Measurements from ENCODE around the gene CYSLTR2. TPM values are rescaled to one million over a fixed set of nuclear protein-coding genes. Genes with fewer than 3 reads are reported as not detected.
"Not testable (repeated sequence)": the region's sequence is repeated elsewhere in the genome, so short reads cannot be mapped to it uniquely, and the experiment has no call there.

Gene CYSLTR2
- total RNA-seq, 1 donor from 2014 or later = 1.1 TPM

DNA sequence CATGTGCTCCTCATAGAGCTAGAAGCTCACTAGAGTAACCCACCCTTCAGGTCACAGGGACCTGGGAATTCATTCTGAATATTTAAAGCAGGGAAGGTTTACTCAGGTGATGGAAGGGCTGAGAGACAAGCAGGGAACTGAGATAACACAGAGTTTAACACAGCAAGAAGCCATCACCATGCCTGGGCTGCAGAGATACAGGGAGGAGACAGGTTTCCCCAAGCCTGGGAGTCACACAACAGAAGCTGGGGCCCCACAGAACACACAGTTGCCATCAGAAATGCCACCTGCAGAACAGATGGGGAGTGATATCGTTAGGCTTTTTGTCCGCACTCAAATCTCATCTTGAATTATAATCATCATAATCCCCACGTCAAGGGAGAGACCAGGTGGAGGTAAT is 7.9 kb upstream of the CYSLTR2 start:
- DNase-seq = no peak

DNA sequence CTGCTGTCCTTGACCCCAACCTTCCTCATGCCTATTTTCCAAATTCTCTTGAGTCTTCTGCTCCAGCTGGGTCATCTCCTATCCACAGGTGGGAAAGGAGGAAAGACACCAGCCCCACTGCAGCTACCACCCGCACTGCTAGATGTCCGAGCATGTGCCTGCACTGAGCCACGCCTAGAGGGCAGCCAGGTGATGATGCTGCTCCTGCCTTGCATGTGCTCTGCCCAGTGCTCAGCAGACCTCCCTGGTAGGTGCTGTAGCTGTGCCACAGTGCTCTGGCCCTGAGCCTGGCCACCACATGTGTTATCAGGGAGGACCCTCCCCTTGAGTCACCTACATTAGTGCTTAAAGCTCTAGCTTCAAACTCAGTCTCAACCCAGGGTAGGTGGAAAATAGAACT is 6.9 kb upstream of the CYSLTR2 start:
- no peak for DNase-seq

DNA sequence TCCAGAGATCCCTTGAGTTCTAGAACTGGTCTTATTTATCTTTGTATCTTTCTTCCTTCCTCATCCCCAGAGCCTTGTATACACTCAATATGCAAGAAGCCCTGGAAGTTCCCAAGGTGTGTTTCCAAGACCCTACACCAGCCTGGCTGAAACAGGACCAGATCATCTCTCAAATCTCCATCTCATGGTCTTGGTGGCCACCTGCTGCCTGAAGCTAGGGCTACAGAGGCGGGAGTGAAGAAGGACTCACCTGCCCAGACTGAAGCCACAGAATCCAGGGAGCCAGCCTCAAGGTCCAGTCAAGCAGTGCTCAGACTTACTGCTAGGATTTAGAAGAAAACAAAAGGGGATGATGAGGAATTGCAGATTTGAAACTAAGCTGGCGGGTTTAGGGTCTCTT is 6.1 kb upstream of the CYSLTR2 start:
- DNase-seq = no peak

DNA sequence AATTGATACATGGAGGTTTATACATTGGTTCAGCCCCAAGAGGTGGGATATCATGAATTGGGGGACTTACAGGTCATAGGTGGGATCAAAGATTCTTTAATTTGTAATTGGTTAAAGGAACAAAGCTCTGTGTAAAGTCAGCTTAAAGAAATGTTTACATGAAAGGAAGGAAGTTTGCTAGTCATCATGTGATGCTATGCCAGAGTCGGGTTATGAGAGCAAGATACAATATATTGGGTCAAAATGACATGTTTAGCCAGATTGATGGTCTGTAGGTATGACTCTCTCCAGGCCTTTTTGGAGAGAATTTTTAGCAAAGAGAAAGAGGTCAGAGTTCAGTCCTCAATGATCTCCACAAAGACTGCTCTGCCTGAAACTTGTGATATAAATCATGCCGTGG is 5.3 kb upstream of the CYSLTR2 start:
- no peak for DNase-seq

DNA sequence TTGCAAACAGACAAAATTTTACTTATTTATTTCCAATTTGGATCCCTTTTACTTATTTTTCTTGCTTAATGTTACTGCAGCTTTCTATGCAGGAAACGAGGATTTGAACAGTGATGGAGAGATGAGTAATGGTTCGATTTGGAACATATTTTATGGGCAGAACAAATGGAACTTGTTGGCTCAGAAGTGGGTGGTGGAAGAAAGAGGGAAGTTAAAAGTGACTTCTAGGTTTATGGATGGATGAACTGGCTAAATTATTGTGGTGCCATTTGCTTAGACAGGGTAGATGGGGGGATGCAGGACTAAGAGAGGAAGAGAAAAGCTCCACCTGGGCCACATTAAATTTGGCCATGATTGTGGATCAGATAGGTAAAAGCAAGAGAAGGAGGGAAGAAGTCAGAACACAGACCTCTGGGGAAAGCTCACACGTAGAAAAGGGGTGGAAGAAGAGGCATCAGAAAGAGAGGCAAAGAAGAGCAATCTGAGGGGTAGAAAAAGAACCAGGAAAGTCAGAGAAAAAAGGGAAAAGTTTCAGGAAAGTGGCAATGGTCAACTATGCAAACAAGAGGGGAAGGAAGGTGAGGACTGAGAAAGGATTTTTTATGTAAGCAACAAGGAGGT is 768 bp upstream of the CYSLTR2 start:
- no peak for DNase-seq

DNA sequence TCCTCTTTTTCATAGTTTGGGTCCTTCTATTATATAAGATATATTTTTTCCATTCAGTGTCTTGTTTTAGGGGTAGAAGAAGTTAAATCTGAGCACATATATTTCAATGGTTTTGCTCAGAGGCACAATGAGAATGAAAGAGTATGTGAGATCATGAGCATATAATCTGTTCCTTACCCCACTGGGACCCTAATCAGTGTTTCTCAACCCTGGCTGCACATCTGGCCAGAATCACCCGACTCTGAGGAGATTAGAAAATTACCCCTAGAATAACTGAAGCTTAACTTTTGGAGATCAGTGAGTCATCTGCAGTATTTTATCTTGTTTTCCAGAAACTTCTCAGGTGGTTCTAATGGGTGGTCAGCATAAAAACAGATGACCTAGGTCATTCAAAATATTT is 782 bp downstream of the CYSLTR2 start:
- no peak for DNase-seq

DNA sequence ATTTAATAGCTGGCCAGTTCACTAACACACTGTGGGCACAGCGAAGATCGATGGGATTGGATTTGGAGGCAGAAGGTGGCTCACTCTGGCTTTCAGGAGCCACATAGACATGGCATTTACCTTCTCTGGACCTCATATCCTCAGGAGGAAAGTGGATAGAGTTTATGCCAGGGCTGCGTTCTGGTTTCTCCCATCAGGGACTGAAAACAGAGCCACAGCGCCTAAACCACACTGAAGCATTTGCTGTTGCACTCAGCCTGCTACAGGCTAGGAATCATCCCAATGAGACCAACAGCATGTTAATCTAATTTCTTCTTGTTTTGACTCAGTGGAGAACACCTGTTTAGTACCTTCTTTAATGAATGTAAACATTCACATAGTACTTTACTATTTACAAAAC is 1.6 kb downstream of the CYSLTR2 start:
- DNase-seq = no peak

DNA sequence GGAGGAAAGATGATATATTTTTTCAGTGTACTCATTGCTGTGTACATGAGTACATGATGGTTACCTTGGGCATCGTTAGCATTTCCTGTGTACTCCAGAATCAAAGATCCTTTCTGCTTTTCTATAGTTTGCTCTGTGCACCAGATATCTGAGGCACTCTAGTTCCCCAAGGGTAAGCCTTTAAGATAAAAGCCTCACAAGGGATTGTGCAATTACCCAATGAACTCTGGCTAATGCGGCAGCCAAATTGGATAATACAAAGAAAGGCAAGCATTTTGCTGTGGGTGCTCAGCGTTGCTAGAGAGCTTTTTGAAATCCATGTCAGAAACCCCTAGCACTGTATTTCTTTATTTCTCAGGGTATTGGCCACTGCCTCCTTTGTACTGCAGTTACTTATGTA is 2.9 kb downstream of the CYSLTR2 start:
- no peak for DNase-seq

DNA sequence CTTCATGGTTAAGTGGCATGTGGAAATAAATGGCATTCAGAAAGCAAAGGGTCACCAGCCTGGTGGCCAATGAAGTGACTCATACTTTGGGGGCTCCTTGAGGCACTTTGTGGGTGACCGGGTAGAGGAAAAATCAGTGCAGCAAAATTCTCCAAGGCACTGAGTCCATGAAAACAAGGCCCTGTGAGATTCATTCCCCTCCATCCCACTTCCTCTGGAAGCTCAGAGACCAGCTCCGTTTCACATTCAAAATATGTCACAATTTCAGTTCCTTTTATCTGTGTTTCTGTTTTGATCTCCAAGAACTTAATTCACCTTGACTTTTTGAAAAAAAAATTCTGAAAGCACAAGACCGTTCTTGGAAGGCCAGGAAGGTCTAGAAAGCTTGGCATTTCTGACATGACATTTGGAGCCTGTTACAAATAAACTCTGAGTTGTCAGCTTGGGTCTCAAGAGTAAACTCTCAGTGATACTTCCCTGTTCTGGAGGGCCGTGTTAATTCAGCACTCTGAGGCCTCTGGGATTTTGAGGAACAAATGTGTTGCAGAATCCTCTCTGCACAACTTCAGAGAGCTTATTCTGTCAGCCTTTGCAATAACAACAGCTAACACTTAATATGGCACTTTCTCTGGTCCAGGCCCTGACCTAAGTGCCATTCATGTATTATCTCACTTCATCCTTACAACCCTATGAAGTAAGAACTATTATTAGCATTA is 6.8 kb downstream of the CYSLTR2 start:
- DNase-seq = no peak

DNA sequence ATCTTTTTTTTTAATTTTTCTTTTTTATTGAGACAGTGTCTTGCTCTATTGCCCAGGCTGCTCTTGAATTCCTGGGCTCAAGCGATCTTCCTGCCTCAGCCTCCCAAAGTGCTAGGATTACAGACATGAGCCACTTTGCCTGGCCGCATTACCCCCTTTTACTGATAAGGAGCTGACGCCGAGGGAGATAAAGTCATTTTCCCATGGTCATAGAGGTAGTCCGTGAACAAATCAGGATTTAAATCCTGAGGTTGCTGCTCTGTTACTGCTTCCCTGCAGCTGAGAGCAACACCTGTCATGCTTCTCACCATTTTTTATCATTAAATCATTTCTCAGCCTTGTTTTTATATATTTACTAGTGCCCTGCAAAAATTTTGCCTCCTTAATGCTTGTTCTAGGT is 7.4 kb downstream of the CYSLTR2 start:
- no peak for DNase-seq

DNA sequence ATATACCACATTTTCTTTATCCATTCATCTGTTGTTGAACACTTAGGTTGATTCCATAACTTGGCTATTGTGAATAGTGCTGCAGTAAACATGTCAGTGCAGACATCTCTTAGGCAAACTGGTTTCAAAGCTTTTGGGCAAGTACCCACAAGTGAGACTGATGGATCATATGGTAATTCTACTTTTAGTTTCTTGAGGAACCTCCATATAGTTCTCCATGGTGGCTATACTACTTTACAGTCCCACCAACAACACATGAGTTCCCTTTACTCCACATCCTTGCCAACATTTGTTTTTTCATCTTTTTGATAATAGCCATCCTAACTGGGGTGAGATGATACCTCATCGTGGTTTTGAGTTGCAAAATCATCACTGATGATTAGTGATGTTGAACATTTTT is 8.5 kb downstream of the CYSLTR2 start:
- no peak for DNase-seq

DNA sequence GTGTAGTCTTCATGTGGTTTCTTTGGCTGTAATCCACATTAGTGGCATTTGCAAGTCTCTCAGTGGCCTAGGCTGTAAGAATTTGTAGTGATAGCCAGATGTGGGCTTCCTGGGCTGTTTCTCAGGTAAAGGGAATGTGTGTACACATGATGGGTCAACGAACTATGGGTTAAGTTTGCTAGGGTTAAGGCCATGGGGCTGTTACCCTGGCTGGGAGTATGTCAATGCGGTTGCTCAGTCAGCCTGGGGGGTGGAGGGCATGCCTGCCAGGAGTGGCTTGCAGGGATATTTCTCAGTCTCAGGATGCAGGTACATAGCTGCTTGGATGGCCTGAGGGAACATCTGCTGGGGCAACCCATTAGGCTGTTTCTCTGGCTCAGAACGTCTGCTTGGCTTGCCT is 13.4 kb downstream of the CYSLTR2 start:
- no peak for DNase-seq

DNA sequence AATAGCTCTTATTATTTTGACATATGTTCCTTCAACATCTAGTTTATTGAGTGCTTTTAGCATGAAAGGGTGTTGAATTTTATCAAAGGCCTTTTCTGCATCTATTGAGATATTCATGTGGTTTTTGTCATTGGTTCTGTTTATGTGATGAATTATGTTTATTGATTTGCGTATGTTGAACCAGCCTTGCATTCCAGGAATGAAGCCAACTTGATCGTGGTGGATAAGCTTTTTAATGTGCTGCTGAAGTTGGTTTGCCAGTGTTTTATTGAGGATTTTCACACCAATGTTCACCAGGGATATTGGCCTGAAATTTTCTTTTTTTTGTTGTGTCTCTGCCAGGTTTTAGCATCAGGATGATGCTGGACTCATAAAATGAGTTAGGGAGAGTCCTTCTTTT is 17.7 kb downstream of the CYSLTR2 start:
- not testable (repeated sequence) for DNase-seq

DNA sequence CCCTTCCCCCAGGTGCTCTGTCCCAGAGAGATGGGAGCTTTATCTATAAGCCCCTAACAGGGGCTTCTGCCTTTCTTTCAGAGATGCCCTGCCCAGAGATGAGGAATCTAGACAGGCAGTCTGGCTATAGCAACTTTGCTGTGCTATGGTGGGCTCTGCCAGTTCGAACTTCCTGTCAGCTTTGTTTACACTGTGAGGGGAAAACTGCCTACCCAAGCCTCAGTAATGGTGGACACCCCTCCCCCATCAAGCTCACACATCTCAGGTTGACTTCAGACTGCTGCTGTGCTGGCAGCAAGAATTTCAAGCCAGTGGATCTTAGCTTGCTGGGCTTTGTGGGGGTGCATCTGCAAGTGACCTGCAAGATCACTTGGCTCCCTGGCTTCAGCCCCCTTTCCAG is 21.5 kb downstream of the CYSLTR2 start:
- no peak for DNase-seq

DNA sequence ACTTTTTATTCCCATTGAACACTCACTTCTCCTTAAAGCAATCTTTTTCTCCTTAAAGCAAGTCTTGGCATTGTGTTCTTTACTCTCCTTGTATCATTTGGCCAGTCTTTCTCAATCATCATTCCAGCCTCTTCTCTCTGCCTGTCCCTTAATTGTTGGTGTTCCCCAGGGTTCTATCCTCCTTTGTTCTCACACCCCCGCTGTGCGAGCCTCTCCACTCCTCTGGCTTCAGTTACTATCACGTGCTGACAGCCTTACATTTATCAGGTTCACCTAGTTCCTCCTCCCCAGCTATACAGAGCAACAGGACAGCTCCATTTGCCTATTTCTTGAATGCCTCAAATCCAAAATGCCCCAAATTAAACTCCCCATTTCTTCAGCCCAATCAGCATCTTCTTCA is 24.6 kb downstream of the CYSLTR2 start:
- no peak for DNase-seq

DNA sequence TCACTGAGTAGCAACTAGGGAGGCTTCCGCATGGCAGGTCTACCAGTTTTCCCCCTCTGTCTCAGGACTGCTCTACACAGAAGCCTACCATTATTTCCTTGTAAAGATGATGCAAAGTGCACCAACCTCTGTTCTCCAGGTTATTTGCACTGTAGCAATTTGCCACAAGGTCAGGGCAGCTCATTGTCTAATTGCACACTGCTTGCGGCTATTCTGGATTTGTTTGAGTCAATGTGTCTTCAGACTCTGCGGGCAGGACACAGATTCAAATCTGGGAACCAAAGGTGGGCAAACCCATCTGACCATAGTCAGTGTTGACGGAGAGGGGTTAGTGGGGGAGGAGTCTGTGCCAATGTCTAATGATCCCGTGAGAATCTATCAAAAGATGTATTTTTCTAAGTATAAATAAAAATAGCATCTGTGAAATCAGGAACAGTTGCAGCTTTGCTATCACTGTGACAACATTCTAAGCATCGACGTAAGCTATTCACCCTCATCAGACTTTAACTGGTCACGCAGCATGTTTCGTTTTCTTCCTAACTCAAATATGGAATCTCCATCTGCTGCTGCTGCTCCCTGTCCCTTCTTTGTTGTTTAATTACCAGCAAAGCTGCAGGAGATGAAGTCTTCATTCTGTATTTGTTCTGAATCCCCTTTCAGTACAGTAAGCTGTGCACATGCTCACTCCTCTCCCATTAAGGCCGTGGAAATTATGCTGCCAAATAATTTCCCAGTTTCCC is 26.4 kb downstream of the CYSLTR2 start:
- DNase-seq = no peak

DNA sequence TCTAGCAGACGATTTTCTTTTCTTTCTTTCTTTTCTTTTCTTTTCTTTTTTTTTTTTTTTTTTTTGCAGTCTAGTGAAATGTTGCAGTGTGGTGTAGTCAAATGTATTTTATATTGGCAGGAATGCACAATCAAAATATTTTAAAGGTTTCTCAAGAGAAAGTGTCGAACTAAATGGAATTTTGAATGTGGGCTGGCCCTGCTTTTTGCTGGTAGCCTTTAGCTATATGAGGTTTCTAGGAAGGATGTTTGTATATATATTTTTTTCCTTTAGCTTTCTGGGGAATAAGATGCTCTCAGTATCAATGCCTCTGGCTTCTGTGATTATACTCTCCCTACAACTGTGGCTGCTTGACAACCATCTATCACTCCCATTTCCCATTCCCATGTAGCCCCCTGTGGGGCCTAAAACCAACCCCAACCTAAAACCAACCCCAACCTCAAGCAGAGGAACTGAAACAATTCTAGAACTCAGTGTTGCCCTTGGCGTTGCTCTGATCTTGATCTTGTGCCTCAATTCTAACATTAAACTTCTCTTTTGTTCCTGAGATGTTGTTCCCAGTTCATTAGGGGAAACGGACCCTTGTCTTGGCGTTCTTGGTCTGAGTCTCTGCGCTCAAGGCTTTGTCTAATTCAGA is 27.1 kb downstream of the CYSLTR2 start:
- DNase-seq = no peak

DNA sequence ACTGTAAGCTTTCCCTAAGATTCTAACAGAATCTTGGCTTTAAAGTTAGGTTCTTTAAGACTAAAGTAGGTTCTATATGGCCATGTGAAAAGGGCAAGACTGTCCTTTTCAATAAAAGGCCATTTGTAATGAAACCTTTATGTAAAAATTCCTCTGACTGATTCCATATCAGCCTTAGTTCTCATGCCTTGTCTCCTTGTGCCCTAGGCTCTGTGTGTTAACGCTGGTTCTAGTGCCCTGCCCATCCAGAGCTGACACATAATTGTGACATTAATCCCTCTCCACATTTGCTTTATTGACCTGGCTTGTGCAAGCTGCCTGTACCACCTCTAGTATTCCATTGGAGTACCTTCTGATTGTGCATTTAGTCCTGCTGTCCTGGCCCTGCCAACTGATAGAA is 28.2 kb downstream of the CYSLTR2 start:
- no peak for DNase-seq

DNA sequence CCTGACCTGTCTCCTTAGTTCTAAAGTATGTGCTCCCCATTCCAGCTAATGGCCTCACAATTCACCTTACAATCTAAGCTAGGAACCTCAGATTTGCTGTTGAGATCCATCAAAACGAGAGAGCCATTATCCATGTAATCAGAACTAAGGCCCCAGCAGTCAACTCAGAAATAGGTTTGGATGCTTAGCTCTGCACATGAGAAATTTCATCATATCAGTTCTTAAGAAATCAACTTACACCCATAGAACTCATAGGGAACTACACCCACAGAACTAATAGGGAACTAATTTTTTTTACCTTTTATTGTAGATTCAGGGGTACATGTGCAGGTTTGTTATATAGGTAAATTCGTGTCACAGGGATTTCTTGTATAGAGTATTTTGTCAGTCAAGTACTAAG is 28.7 kb downstream of the CYSLTR2 start:
- no peak for DNase-seq

DNA sequence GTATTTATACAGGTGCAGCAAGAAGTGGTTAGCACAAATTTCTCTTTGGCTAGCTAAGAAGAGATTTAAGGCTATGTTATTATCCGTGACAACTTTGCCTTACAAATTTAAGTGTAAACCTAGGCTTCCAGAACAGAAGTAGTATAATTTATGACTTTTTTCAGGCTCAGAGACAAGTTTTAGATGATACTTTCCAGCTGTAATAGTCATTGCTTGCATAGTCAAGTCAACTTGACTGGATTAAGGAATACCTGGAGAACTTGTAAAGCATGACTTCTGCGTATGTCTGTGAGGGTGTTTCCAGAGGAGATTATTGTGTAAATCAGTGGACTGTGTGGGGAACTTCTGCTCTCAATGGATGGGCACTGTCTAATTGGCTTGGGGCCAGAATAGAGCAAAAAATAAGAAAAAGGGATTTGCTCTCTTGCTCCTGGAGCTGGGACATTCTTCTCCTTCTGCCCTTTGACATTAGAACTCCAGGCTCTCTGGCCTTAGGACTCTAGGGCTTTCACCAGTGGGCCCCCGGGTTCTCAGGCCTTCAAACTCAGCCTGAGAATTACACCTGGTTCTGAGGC is 33.0 kb downstream of the CYSLTR2 start:
- DNase-seq = no peak

DNA sequence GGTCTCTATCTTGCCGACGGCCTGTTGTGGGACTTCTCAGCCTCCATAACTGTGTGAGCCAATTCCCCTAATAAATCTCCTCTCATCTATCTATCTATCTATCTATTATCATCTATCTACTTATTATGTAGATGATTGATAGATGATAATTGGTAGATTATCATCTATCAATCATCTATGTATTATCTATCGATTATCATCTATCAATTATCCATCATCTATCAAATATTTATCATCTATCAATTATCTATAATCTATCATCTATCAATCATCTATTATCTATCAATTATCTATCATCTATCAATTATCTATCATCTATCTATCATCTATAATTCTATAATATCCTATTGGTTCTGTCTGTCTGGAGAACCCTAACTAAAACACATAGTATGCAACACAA is 33.5 kb downstream of the CYSLTR2 start:
- no peak for DNase-seq

DNA sequence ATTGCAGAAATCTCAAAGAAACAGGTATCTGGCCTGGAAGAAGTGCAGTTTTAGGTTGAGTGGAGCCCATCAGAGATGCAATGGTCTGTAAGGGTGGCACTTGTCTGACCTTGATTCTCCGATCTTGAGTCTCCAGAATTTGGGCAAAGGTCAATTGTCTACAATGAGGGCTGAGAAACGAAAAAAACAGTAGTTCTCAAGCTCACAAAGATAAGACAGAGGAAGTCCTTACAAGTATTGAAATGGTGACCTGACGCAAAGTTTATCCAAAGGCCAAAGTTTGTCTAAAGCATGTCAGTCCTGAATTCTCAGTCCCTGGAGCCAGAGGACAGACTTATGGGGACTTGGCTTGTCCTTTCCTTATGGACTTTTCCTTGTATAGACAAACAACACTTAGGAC is 40.3 kb downstream of the CYSLTR2 start:
- DNase-seq = no peak

DNA sequence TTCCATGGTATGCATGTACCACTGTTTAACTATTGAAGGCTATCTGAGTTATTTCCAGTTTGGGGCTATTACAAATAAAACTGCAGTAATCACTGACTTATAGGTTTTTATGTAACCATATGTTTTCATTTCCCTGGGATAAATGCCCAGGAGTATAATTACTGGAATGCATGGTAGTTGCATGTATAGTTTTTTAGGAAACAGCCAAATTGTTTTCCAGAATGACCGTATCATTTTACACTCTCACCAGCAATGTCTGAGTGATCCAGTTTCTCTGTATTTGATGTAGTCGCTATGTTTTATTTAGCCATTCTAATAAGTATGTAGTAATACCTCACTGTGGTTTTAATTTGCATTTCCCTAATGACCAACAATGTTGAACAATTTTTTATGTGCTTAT is 42.0 kb downstream of the CYSLTR2 start:
- DNase-seq = no peak

Measured in occipital lobe (tissue), 2 donors.